HG02973 (cell line): ENCODE data around the gene ST8SIA4.
"Not testable (repeated sequence)": the region's sequence is repeated elsewhere in the genome, so short reads cannot be mapped to it uniquely, and the experiment has no call there.

Experiments
- ATAC-seq: cut with Tn5 transposase; IDR thresholded peaks from one replicate; pipeline ENCODE4 v1.9.1; 2021; ENCODE audit warnings: moderate library complexity; ENCODE audit not compliant: unreplicated experiment

The ST8SIA4 gene

GRCh38 chr5:100788417-100788816 is 114.7 kb downstream of the ST8SIA4 start:
- ATAC-seq = no peak

- peak; percentile 68 for ATAC-seq
Measured at GRCh38 chr5:100787648-100788047, 115.4 kb downstream of the ST8SIA4 start.

- ATAC-seq = not testable (repeated sequence)
Measured at GRCh38 chr5:100785536-100785935, 117.5 kb downstream of the ST8SIA4 start.

- peak; percentile 81 for ATAC-seq
Measured at GRCh38 chr5:100780376-100780870, 122.7 kb downstream of the ST8SIA4 start.

GRCh38 chr5:100779669-100780375 is 123.3 kb downstream of the ST8SIA4 start:
- ATAC-seq = peak; percentile 32

GRCh38 chr5:100777680-100778300 is 125.3 kb downstream of the ST8SIA4 start:
- ATAC-seq = peak; percentile 64

- no peak for ATAC-seq
Measured at GRCh38 chr5:100775533-100775855, 127.6 kb downstream of the ST8SIA4 start.

- ATAC-seq = no peak
Measured at GRCh38 chr5:100772548-100772947, 130.5 kb downstream of the ST8SIA4 start.

GRCh38 chr5:100772006-100772405 is 131.1 kb downstream of the ST8SIA4 start:
- ATAC-seq = no peak

GRCh38 chr5:100771181-100771580 is 131.9 kb downstream of the ST8SIA4 start:
- ATAC-seq = no peak

- ATAC-seq = no peak
Measured at GRCh38 chr5:100768221-100768620, 134.9 kb downstream of the ST8SIA4 start.

GRCh38 chr5:100762995-100763394 is 140.1 kb downstream of the ST8SIA4 start:
- ATAC-seq = no peak

GRCh38 chr5:100762108-100762507 is 141.0 kb downstream of the ST8SIA4 start:
- ATAC-seq = no peak

GRCh38 chr5:100761192-100761591 is 141.9 kb downstream of the ST8SIA4 start:
- no peak for ATAC-seq

- no peak for ATAC-seq
Measured at GRCh38 chr5:100760688-100761087, 142.4 kb downstream of the ST8SIA4 start.

GRCh38 chr5:100758780-100759179 is 144.3 kb downstream of the ST8SIA4 start:
- no peak for ATAC-seq

GRCh38 chr5:100758306-100758705 is 144.8 kb downstream of the ST8SIA4 start:
- ATAC-seq = no peak

GRCh38 chr5:100757618-100758017 is 145.5 kb downstream of the ST8SIA4 start:
- no peak for ATAC-seq
